GM12801 (cell line): ENCODE data around the gene DRAXIN.

Experiments used
- TF ChIP-seq, protein P1 (sequence below): IDR thresholded peaks from one replicate; pipeline ENCODE4 v1.5.1; 2011; ENCODE audit warnings: control low read depth; ENCODE audit not compliant: insufficient read length; ENCODE audit errors: extremely low read depth

The DRAXIN gene

DNA sequence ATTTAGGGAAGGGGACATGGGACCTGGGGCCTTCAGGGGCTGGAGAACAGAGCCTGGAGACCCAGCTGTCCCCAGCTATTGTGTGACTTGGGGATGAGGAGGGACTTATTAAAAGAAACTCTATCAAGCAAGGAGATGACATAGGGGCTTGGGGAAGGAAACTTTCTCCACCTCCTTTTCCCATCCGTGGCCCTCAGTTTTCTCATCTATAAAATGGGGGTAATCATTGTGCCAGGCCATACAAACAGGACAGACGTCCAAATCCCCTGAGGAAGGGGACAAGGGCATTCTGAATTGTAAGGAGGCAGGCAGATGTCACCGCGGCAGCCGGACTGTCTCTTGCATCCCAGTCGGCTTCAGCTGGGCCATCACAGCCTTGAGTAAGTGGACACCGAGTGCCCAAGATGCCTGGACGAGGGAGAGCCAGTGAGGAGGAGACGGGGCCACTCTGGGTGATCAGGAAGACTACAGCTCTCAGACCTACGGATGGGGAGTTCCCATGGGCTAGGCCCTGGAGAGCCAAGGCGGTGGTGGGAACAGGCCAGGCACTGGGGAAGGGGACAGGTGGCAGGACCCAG is 39.2 kb upstream of the DRAXIN start:
- TF ChIP-seq, protein P1, sequence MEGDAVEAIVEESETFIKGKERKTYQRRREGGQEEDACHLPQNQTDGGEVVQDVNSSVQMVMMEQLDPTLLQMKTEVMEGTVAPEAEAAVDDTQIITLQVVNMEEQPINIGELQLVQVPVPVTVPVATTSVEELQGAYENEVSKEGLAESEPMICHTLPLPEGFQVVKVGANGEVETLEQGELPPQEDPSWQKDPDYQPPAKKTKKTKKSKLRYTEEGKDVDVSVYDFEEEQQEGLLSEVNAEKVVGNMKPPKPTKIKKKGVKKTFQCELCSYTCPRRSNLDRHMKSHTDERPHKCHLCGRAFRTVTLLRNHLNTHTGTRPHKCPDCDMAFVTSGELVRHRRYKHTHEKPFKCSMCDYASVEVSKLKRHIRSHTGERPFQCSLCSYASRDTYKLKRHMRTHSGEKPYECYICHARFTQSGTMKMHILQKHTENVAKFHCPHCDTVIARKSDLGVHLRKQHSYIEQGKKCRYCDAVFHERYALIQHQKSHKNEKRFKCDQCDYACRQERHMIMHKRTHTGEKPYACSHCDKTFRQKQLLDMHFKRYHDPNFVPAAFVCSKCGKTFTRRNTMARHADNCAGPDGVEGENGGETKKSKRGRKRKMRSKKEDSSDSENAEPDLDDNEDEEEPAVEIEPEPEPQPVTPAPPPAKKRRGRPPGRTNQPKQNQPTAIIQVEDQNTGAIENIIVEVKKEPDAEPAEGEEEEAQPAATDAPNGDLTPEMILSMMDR = no peak

DNA sequence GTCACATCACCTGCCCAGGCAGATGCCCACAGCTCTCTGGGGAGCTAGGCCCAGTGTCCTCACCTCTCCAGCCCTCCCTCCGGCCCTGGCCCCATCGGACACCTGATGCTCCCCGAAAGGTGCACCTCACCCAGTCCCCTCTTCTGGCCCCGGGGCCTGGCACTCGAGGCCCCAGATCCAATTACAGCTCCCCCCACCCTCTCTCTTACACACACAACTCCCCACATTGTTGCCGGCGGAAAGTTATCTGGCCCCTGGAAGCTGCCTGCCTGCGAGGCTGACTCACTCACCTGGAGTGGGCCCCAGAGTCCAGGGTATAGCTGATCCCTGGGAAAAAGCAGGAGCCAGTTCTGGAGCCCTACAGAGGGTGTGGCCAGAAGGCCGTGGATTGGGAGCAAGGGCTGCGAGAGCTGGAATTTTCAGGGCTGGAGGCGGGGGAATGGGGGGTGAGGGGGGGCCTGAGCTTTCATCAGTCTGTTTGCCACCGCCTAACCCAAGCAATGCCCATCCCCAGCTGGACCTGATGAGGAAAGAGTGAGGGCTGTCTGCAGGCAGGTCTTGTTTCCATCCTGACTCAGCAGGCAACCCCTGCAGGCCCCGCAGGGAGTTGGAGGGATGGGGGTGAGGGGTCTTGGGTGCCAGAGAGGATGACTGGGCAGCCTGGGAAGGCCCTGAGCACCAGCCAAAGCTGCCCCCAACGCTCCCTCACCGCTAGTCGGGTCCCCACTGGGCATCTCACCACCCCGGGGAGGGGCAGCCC is 38.2 kb upstream of the DRAXIN start:
- TF ChIP-seq, protein P1 = no peak

DNA sequence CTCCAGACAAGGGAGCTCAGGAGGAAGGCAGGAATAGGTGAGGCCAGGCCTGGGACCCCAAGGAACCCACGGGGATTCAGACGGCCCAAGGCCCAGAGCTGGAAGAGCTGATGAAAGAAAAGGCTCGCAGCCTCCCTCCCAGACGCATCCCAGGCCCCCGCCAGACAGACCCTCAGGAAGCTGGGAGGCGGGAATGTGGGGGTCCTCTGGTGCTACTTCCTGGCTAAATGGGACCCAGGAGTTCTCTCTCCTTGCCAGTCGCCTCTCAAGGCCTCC is 37.7 kb upstream of the DRAXIN start:
- TF ChIP-seq, protein P1 = no peak

DNA sequence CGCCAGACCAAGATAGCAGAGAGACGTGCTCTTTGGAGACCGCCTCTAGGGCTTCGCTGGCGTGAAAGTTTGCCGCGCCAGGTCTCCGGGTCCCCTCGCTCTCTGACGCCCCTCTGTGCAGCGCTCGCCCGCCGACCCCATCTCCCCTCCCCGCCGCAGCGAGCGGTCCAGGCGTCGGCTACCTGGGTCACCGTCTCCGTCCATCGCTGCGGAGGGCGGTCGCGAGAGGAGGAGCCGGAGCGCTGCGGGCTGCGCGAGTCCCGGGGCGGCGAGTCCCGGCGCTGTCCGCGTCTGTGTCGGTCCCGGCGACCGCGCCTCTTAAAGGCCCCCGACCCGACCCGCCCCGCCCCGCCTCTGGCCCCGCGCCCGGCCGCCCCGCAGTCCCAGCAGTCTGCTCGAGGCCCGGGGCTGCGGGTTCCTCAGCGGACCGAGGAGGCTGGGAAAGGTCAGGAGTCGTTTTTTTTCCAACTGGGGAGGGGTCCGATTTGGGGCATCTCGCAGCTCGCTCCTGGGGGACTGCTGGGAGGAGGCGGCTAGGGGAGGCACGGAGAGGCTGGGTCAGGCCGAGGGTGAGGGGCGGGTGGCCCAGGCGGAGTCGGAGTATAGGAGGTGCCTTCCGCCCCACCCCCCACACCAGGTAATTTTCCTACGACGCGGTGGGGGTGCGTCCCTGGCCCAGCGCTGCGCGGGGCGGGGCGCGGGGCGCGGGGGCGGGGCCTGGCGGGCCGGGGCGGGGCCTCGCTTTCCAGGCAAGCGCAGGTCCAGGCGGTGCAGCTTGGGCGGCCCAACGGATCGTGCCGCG is 37.2 kb upstream of the DRAXIN start, which contains the start of the genes FBXO2 and FBXO44:
TSS of gene FBXO2 (minus strand) at position 293 of the 802 bp plus-strand sequence. CDS start at position 204, 89 bp downstream.
TSS of gene FBXO44 (plus strand) at position 741 of the 802 bp plus-strand sequence. CDS start 959 bp downstream, outside the sequence.
- TF ChIP-seq, protein P1 = no peak

DNA sequence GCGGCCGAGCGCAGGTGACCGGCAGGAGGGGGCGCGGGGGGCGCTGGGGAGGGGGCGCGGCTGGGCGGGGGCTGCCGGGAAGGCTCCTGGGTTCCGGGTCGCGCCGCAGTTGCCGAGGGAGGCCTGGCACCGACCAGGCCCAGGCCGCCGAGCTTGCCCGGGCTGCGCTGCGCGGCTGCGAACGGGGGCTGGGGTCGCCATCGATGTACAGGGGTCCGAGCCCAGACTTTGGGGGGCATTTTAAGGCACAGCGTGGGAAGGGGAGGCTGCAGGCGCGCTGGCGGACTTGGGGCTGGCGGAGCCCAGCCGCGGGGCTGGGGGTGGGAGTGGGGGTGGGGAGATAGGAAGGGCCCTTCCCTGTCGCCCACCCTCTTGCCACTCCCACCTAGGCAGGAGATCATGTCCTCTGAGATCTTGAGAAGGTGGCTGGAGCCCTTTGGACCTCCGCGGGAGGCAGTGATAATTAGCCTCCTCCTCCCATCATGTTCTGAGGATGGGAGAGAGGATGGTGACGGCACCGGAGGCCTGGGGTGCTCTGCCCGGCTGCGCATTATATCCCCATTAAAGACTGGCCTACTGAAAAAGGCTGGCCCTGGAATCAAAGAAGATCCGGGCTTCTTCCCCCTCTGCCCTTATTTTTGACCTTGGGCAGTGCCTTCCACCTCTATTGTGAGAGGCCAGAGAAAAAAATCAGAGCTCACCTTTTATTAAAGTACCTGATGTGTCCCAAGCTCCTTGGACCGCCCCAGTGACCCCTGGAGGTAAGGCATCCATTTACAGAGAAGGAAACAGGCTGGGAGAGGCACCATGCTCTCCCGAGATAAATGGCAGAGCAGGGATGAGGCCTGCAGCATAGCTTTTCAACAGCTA is 36.3 kb upstream of the DRAXIN start:
- TF ChIP-seq, protein P1 = no peak

DNA sequence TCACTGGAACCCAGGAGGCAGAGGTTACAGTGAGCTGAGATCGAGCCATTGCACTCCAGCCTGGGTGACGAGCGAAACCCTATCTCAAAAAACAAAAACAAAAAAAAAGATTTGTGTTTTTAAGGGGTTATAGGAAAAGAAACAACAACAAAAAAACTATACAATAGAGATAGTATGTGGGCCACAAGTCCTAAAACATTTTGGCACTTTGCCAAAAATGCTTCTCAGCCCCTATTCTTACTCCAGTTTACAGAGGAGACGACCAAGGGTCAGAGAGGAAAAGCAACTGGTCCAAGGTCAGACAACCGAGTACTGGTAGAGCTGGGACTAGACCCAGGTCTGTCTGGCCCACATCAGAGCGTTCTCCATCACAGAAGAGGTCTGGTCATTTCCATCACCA is 33.9 kb upstream of the DRAXIN start:
- TF ChIP-seq, protein P1 = no peak
